NCI-H146 treated with DMSO at 0.1 percent for 48 hours (cell line): Measurements from ENCODE around the gene HNRNPH1.

Experiments
- DNase-seq: peaks from one replicate; lab custom pipeline; 2025; ENCODE audit not compliant: unreplicated experiment; lab: John Stamatoyannopoulos, UW

HNRNPH1 gene

GRCh38 chr5:179623906-179624741, 653 bp upstream of the HNRNPH1 start:
- DNase-seq: no peak

GRCh38 chr5:179621551-179622214, 1.8 kb downstream of the HNRNPH1 start:
- no peak for DNase-seq

- no peak for DNase-seq
These were observed 2.6 kb downstream of the HNRNPH1 start for GRCh38 chr5:179620703-179621350.

- DNase-seq: no peak
These were observed 3.2 kb downstream of the HNRNPH1 start for GRCh38 chr5:179620293-179620692.

- DNase-seq: no peak
These were observed 3.7 kb downstream of the HNRNPH1 start for GRCh38 chr5:179619776-179620175.

GRCh38 chr5:179618923-179619554, 4.4 kb downstream of the HNRNPH1 start:
- DNase-seq: no peak

GRCh38 chr5:179617930-179618329, 5.5 kb downstream of the HNRNPH1 start:
- DNase-seq: no peak

GRCh38 chr5:179616002-179616594, 7.4 kb downstream of the HNRNPH1 start:
- DNase-seq: no peak

GRCh38 chr5:179615203-179615602, 8.3 kb downstream of the HNRNPH1 start:
- no peak for DNase-seq

- no peak for DNase-seq
These were observed 8.7 kb downstream of the HNRNPH1 start for GRCh38 chr5:179614745-179615144.

GRCh38 chr5:179613460-179614071, 9.9 kb downstream of the HNRNPH1 start:
- no peak for DNase-seq

GRCh38 chr5:179612577-179613459, 10.7 kb downstream of the HNRNPH1 start:
- no peak for DNase-seq

GRCh38 chr5:179610903-179611265, 12.6 kb downstream of the HNRNPH1 start:
- DNase-seq: no peak

GRCh38 chr5:179610109-179610902, 13.2 kb downstream of the HNRNPH1 start:
- no peak for DNase-seq

- DNase-seq: no peak
These were observed 13.7 kb downstream of the HNRNPH1 start for GRCh38 chr5:179609834-179610108.

GRCh38 chr5:179608131-179608581, 15.3 kb downstream of the HNRNPH1 start:
- DNase-seq: no peak

GRCh38 chr5:179607160-179607931, 16.1 kb downstream of the HNRNPH1 start:
- no peak for DNase-seq

- no peak for DNase-seq
These were observed 16.6 kb downstream of the HNRNPH1 start for GRCh38 chr5:179606910-179607159.
